Activated naive CD8-positive, alpha-beta T cell treated with anti-CD3 and anti-CD28 coated beads, Interleukin-2, amount 10 ng/mL, durations not matched to agents 7 days and 5 days (primary cell): ENCODE results near the gene RUNX3. TPM values are rescaled to one million over a fixed set of nuclear protein-coding genes. Genes with fewer than 3 reads are reported as not detected.

Source experiments
- ATAC-seq: fragments of 150-1000 bp; cut with Tn5 transposase; one replicate; pipeline ENCODE4 v1.10.0; 2021; ENCODE audit warnings: low read depth, moderate library complexity
- POLR2A ChIA-PET: fragments of 350-600 bp; sonication (Branson Sonifier 250); formaldehyde crosslinking; loops from one replicate; lab custom pipeline; 2021; ENCODE audit warnings: antibody characterized with exemption; lab: Charles Lee
- DNase-seq: peaks from one replicate; pipeline ENCODE4 v3.0.0; 2021
- H3K27ac Mint-ChIP-seq: one replicate; pipeline ENCODE4 v1.8.0; 2022; ENCODE audit warnings: mild to moderate bottlenecking, mixed read lengths
- H3K27me3 Mint-ChIP-seq: one replicate; pipeline ENCODE4 v1.8.0; 2022; ENCODE audit warnings: mild to moderate bottlenecking, moderate library complexity, mixed read lengths
- H3K36me3 Mint-ChIP-seq: one replicate; pipeline ENCODE4 v1.8.0; 2021; ENCODE audit warnings: mild to moderate bottlenecking, mixed read lengths
- H3K4me1 Mint-ChIP-seq: one replicate; pipeline ENCODE4 v1.8.0; 2021; ENCODE audit warnings: mixed read lengths
- H3K4me3 Mint-ChIP-seq: one replicate; pipeline ENCODE4 v1.8.0; 2022; ENCODE audit warnings: mild to moderate bottlenecking, moderate library complexity, mixed read lengths
- H3K9me3 Mint-ChIP-seq: one replicate; pipeline ENCODE4 v1.8.0; 2021; ENCODE audit warnings: mixed read lengths
- total RNA-seq, 2 experiments: library from RNA; stranded (reverse); gene quantifications; one replicate each; pipeline ENCODE4 v1.2.3, GENCODE V29; 2021

The RUNX3 gene
- total RNA-seq, 2 experiments from 2014 or later = 172 TPM

GRCh38 chr1:24881034-24881433 lies 49.0 kb downstream of the RUNX3 start:
- ATAC-seq (no peak), DNase-seq (no peak)
- H3K27me3 Mint-ChIP-seq = peaks cover 70% of the 10 kb centered on the region
- peaks cover 2% of the 10 kb centered on the region for H3K36me3 Mint-ChIP-seq
- no peak overlapping the region for H3K27ac Mint-ChIP-seq
- H3K4me1 Mint-ChIP-seq = no peaks in the 10 kb centered on the region
- H3K4me3 Mint-ChIP-seq = no peak overlapping the region
- POLR2A ChIA-PET = no interaction called here
- H3K9me3 Mint-ChIP-seq = peaks cover 17% of the 10 kb centered on the region

- POLR2A ChIA-PET = no interaction called here
- Mint-ChIP-seq H3K4me1 (no peaks in the 10 kb centered on the region), H3K27ac (no peak overlapping the region), H3K4me3 (no peak overlapping the region), H3K9me3 (peaks cover 9% of the 10 kb centered on the region), H3K27me3 (peaks cover 54% of the 10 kb centered on the region), H3K36me3 (no peaks in the 10 kb centered on the region)
- no peak for ATAC-seq
- no peak for DNase-seq
Measured at GRCh38 chr1:24878775-24879742, 51.0 kb downstream of the RUNX3 start.

DNA sequence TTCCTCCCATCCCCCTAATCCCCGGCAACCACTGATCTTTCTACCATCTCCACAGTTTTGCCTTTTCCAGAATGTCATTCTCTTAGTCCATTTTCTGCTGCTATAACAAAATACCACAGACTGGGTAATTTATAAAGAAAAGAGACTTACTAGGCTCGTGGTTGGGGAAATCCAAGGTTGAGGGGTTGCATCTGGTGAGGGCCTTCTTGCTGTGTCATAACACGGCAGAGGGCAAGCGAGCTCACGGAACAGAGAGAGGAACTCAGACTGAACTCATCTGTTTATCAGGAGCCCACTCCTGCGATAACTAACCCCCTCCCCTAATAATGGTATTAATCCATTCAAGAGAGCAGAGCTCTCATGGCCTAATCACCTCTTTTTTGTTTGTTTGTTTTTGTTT lies 52.0 kb downstream of the RUNX3 start:
- Mint-ChIP-seq H3K9me3 (peaks cover 8% of the 10 kb centered on the region), H3K4me3 (no peak overlapping the region)
- POLR2A ChIA-PET = no interaction called here

GRCh38 chr1:24875991-24876506 lies 54.0 kb downstream of the RUNX3 start:
- Mint-ChIP-seq H3K4me1 (peaks cover 2% of the 10 kb centered on the region), H3K36me3 (no peaks in the 10 kb centered on the region), H3K9me3 (peaks cover 3% of the 10 kb centered on the region), H3K4me3 (no peak overlapping the region), H3K27ac (no peak overlapping the region), H3K27me3 (peaks cover 38% of the 10 kb centered on the region)
- POLR2A ChIA-PET = no interaction called here
- ATAC-seq (no peak), DNase-seq (no peak)

More for the DNA sequence above, 52.0 kb downstream of the RUNX3 start:
- ATAC-seq (no peak), DNase-seq (no peak)
- Mint-ChIP-seq H3K27me3 (peaks cover 47% of the 10 kb centered on the region), H3K36me3 (no peaks in the 10 kb centered on the region), H3K4me1 (no peaks in the 10 kb centered on the region), H3K27ac (no peak overlapping the region)

- peaks cover 33% of the 10 kb centered on the region for H3K27me3 Mint-ChIP-seq
- H3K4me3 Mint-ChIP-seq = no peak overlapping the region
- H3K27ac Mint-ChIP-seq = no peak overlapping the region
- H3K9me3 Mint-ChIP-seq = peaks cover 3% of the 10 kb centered on the region
- POLR2A ChIA-PET = no interaction called here
- no peak for ATAC-seq
- no peak for DNase-seq
- peaks cover 6% of the 10 kb centered on the region for H3K4me1 Mint-ChIP-seq
- no peaks in the 10 kb centered on the region for H3K36me3 Mint-ChIP-seq
Measured at GRCh38 chr1:24875257-24875656, 54.8 kb downstream of the RUNX3 start.

DNA sequence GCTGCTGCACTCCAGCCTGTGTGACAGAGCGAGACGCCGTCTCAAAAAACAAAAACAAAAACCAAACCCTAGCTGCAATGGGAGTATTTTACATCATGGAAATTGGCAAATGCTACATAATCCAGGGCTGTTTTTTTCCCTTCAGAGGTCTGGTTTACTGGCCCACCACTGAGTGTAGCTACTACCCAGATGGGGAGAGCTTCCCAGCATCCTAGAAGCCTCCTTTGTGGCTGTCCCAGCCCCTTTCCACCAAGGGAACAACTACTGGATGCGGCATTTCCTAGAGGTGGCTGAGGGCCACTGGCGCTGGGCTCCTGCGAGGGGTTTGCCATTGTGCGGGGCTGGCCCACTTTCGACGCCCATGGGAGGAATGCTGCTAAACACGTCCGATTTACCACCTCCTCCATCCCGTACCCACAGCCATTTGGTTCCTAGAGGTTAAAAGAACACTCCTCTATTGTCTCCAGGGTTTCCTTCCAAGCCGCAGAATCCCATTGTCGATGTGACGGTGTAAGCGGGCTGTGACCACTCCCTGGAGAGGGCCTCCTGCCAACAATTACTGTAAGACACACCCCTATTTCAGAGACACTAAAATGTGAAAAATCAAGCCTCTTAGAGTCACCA lies 55.4 kb downstream of the RUNX3 start:
- POLR2A ChIA-PET = no interaction called here
- H3K27ac Mint-ChIP-seq = no peak overlapping the region
- ATAC-seq = no peak
- H3K4me1 Mint-ChIP-seq = peaks cover 6% of the 10 kb centered on the region
- peaks cover 32% of the 10 kb centered on the region for H3K27me3 Mint-ChIP-seq
- no peaks in the 10 kb centered on the region for H3K36me3 Mint-ChIP-seq
- no peak for DNase-seq
- no peaks in the 10 kb centered on the region for H3K9me3 Mint-ChIP-seq
- H3K4me3 Mint-ChIP-seq = no peak overlapping the region

GRCh38 chr1:24874056-24874455 lies 56.0 kb downstream of the RUNX3 start:
- POLR2A ChIA-PET = no interaction called here
- H3K27ac Mint-ChIP-seq = no peak overlapping the region

DNA sequence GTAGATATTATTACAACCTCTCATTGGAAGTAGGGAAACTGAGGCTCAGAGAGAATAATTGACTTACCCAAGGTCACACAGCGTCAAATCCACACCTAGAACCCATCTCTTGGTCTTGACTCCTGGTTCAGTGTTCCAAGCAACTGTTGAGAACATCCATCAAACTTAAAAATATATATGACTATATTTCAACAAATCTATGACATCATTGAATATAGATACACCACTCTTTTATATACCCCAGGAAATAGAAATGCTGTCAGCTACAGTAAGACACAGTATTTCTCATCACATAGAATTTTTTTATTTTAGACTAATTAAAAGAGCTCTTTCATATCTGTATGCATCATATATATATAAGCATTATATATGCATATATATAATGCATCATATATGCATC lies 56.9 kb downstream of the RUNX3 start:
- Mint-ChIP-seq H3K4me1 (peaks cover 6% of the 10 kb centered on the region), H3K36me3 (no peaks in the 10 kb centered on the region), H3K9me3 (no peaks in the 10 kb centered on the region), H3K27ac (no peak overlapping the region), H3K4me3 (no peak overlapping the region), H3K27me3 (peaks cover 24% of the 10 kb centered on the region)
- POLR2A ChIA-PET = no interaction called here
- DNase-seq (no peak), ATAC-seq (no peak)

More at GRCh38 chr1:24874056-24874455, 56.0 kb downstream of the RUNX3 start:
- Mint-ChIP-seq H3K36me3 (no peaks in the 10 kb centered on the region), H3K4me3 (no peak overlapping the region), H3K27me3 (peaks cover 31% of the 10 kb centered on the region), H3K4me1 (peaks cover 6% of the 10 kb centered on the region), H3K9me3 (no peaks in the 10 kb centered on the region)
- ATAC-seq (no peak), DNase-seq (no peak)

- peaks cover 21% of the 10 kb centered on the region for H3K27me3 Mint-ChIP-seq
- H3K4me3 Mint-ChIP-seq = no peak overlapping the region
- DNase-seq (no peak), ATAC-seq (no peak)
- no peak overlapping the region for H3K27ac Mint-ChIP-seq
- H3K36me3 Mint-ChIP-seq = no peaks in the 10 kb centered on the region
- H3K4me1 Mint-ChIP-seq = peaks cover 6% of the 10 kb centered on the region
- POLR2A ChIA-PET = no interaction called here
- H3K9me3 Mint-ChIP-seq = no peaks in the 10 kb centered on the region
Measured at GRCh38 chr1:24872061-24872850, 57.8 kb downstream of the RUNX3 start.

- H3K27ac Mint-ChIP-seq = no peak overlapping the region
- POLR2A ChIA-PET = no interaction called here
Measured at GRCh38 chr1:24871306-24871901, 58.7 kb downstream of the RUNX3 start.

DNA sequence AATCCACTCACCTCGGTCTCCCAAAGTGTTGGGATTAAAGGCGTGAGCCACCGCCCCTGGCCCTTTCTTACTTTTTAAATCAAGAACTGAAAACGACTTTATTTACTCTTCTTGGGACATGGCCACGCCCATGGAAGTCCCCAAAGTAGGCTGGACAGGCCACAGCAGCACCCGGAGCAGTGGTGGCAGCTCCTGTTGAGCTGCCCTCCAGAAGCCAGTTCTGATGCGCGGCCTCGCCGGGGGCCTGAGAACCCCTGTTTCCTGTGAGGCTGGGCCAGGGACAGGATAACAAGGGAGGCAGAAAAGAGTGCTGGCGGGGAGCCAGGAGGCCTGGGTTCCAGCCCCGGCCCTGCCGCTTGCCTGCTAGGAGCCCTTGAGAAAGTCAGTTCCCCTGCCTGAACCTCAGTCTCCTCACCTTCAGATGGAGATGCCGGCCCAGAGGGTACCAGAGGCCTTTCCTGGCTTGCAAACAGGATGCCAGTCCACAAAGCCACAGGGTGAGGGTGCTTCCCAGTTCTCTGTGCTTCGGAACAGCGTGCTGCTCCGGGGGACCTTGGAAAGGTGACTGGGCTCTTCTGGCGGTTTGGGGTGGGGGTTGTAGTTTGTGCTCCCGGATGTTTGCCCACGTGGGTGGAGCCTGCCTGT lies 59.4 kb downstream of the RUNX3 start:
- H3K4me3 Mint-ChIP-seq = peak overlapping the region; percentile 8
- H3K27me3 Mint-ChIP-seq = peaks cover 23% of the 10 kb centered on the region
- H3K36me3 Mint-ChIP-seq = no peaks in the 10 kb centered on the region
- POLR2A ChIA-PET = no interaction called here
- H3K9me3 Mint-ChIP-seq = no peaks in the 10 kb centered on the region
- H3K4me1 Mint-ChIP-seq = peaks cover 6% of the 10 kb centered on the region
- no peak for DNase-seq
- H3K27ac Mint-ChIP-seq = no peak overlapping the region
- peak; percentile 54 for ATAC-seq

More at GRCh38 chr1:24871306-24871901, 58.7 kb downstream of the RUNX3 start:
- ATAC-seq = no peak
- no peak for DNase-seq
- no peaks in the 10 kb centered on the region for H3K9me3 Mint-ChIP-seq
- H3K4me1 Mint-ChIP-seq = peaks cover 6% of the 10 kb centered on the region
- H3K27me3 Mint-ChIP-seq = peaks cover 23% of the 10 kb centered on the region
- H3K4me3 Mint-ChIP-seq = no peak overlapping the region
- no peaks in the 10 kb centered on the region for H3K36me3 Mint-ChIP-seq

DNA sequence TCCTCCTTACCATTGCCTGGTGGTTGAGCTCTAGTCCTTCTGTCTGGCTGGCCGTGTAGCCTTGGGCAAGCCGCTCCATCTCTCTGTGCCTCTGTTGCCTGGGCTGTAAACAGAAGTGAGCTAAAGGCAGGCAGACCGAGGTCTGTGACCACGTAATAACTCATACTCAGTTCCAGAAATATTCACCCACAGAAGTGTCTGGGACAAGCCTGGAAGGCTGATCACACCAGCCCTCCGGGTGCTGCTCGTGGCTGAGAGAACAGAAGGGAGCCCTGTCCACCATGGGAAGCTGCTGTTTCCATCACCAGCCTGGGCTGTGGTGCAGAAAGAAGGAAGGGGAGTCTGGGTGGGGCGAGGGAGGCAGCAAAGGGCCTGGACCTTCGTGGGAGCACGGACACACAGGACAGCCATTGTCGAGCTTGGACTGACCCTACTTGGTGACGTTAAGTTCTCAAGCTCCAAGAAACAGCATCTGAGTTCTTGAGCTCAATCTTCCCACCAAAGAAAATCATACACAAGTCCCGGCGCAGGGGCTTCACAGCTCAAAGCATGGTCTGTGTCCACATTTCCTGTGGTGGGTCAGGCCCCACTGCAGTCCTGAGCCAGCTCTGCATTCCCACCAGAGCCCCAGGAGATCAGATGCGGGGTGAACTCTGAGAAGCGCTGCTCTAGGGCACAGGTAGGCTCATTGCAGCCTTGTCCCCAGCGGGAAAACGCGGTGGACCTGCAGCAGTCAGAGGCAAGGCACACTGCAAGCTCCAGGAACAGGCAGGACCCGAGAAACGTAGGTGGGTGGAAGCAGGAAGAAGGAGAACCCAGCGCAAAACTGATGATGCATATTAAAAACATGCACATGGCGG lies 61.8 kb downstream of the RUNX3 start:
- POLR2A ChIA-PET = no interaction called here
- H3K27me3 Mint-ChIP-seq = peaks cover 20% of the 10 kb centered on the region
- ATAC-seq (no peak), DNase-seq (no peak)
- no peak overlapping the region for H3K4me3 Mint-ChIP-seq
- no peaks in the 10 kb centered on the region for H3K36me3 Mint-ChIP-seq
- no peak overlapping the region for H3K27ac Mint-ChIP-seq
- peaks cover 6% of the 10 kb centered on the region for H3K4me1 Mint-ChIP-seq
- H3K9me3 Mint-ChIP-seq = no peaks in the 10 kb centered on the region
